Neural cell (in vitro differentiated cells): ENCODE data around the gene PTCSC3. TPM values are rescaled to one million over a fixed set of nuclear protein-coding genes. Genes with fewer than 3 reads are reported as not detected.

ENCODE experiments used
- H2AFZ ChIP-seq: fragments of 200-600, 300-800 bp; sonication (generic), shearing (Covaris generic); 2 replicates; pipeline ENCODE4 v1.6.0; 2014; ENCODE audit warnings: low read depth, mild to moderate bottlenecking, antibody characterized with exemption, low read length, moderate library complexity
- H3F3A ChIP-seq: fragments of 200-600 bp; shearing (Covaris generic); 2 replicates; pipeline ENCODE4 v1.6.1; 2016; ENCODE audit warnings: mild to moderate bottlenecking, moderate library complexity, mixed read lengths, antibody characterized with exemption, low read length; ENCODE audit not compliant: insufficient read depth, poor library complexity, severe bottlenecking
- H3K27ac ChIP-seq: fragments of 200-600, 300-800 bp; sonication (generic), shearing (Covaris generic); 2 replicates; pipeline ENCODE4 v1.5.1; 2014; ENCODE audit warnings: mild to moderate bottlenecking, low read length, moderate library complexity
- H3K27me3 ChIP-seq: fragments of 300-800, 200-600 bp; sonication (generic), shearing (Covaris generic); 2 replicates; pipeline ENCODE4 v1.6.0; 2014; ENCODE audit warnings: mild to moderate bottlenecking, low read depth, low read length, moderate library complexity; ENCODE audit not compliant: insufficient read depth
- H3K36me3 ChIP-seq: fragments of 300-800, 200-600 bp; sonication (generic), shearing (Covaris generic); 2 replicates; pipeline ENCODE4 v1.5.1; 2014; ENCODE audit warnings: mild to moderate bottlenecking, antibody characterized with exemption, low read length, moderate library complexity; ENCODE audit not compliant: insufficient read depth
- H3K4me2 ChIP-seq: fragments of 300-800, 200-600 bp; sonication (generic), shearing (Covaris generic); 2 replicates; pipeline ENCODE4 v1.6.0; 2014; ENCODE audit warnings: mild to moderate bottlenecking, low read length
- H3K4me3 ChIP-seq: fragments of 300-800, 200-600 bp; sonication (generic), shearing (Covaris generic); 2 replicates; pipeline ENCODE4 v1.5.1; 2014; ENCODE audit warnings: mild to moderate bottlenecking, low read length, moderate library complexity
- H3K79me2 ChIP-seq: fragments of 200-600 bp; shearing (Covaris generic); replicated peaks from 2 replicates; pipeline ENCODE4 v1.6.0; 2014; ENCODE audit warnings: mild to moderate bottlenecking, low read length, moderate library complexity; ENCODE audit not compliant: insufficient read depth
- H3K9ac ChIP-seq: fragments of 300-800, 200-600 bp; sonication (generic), shearing (Covaris generic); 2 replicates; pipeline ENCODE4 v1.6.1; 2016; ENCODE audit warnings: mild to moderate bottlenecking, low read length, mixed read lengths
- H3K9me2 ChIP-seq: fragments of 200-600 bp; shearing (Covaris generic); 2 replicates; pipeline ENCODE4 v1.6.1; 2016; ENCODE audit warnings: mild to moderate bottlenecking, low read length, mixed read lengths; ENCODE audit not compliant: insufficient read depth
- H3K9me3 ChIP-seq: fragments of 200-600, 300-800 bp; sonication (generic), shearing (Covaris generic); 2 replicates; pipeline ENCODE4 v1.6.1; 2016; ENCODE audit warnings: mild to moderate bottlenecking, mixed run types, low read length, moderate library complexity, mixed read lengths
- H4K20me1 ChIP-seq: fragments of 200-600 bp; shearing (Covaris generic); 2 replicates; pipeline ENCODE4 v1.6.1; 2016; ENCODE audit warnings: mild to moderate bottlenecking, mixed run types; ENCODE audit not compliant: insufficient read depth
- EP300 ChIP-seq: fragments of 450-650 bp; conservative IDR thresholded peaks from 2 replicates; pipeline ENCODE4 v1.6.1; 2014; ENCODE audit warnings: antibody characterized with exemption, mild to moderate bottlenecking, moderate library complexity; ENCODE audit not compliant: poor library complexity, severe bottlenecking
- EZH2 ChIP-seq: fragments of 200-600, 300-800 bp; shearing (Covaris generic), sonication (generic); IDR thresholded peaks from 2 replicates; pipeline ENCODE4 v1.6.1; 2014; ENCODE audit warnings: antibody characterized with exemption, low read length, borderline replicate concordance, mild to moderate bottlenecking; ENCODE audit not compliant: insufficient read depth, poor library complexity, severe bottlenecking
- MXI1 ChIP-seq: fragments of 450-650 bp; conservative IDR thresholded peaks from 2 replicates; pipeline ENCODE4 v1.6.1; 2014; ENCODE audit warnings: antibody characterized with exemption, mild to moderate bottlenecking; ENCODE audit not compliant: poor library complexity, severe bottlenecking
- POLR2AphosphoS5 ChIP-seq: IDR thresholded peaks from 2 replicates; pipeline ENCODE4 v1.6.1; 2012
- RAD21 ChIP-seq: fragments of 450-650 bp; conservative IDR thresholded peaks from 2 replicates; pipeline ENCODE4 v1.6.1; 2014; ENCODE audit warnings: antibody characterized with exemption, mild to moderate bottlenecking, moderate library complexity
- SMC3 ChIP-seq: fragments of 450-650 bp; conservative IDR thresholded peaks from 2 replicates; pipeline ENCODE4 v1.6.1; 2014; ENCODE audit warnings: antibody characterized with exemption, mild to moderate bottlenecking, moderate library complexity; ENCODE audit not compliant: poor library complexity
- TAF1 ChIP-seq: IDR thresholded peaks from 2 replicates; pipeline ENCODE4 v1.6.1; 2012; ENCODE audit warnings: low read depth
- polyA plus RNA-seq: library from polyadenylated mRNA; depleted of rRNA; stranded (reverse); fragments of >200 nt; gene quantifications from 2 replicates; pipeline ENCODE4 v1.2.3, GENCODE V29; 2014
- TF ChIP-seq, protein P1 (sequence below): fragments of 450-650 bp; IDR thresholded peaks from 2 replicates; pipeline ENCODE4 v1.5.1; 2014; ENCODE audit warnings: antibody characterized with exemption, mild to moderate bottlenecking, moderate library complexity; ENCODE audit not compliant: poor library complexity, severe bottlenecking
- TF ChIP-seq, protein P2 (sequence below): IDR thresholded peaks from 2 replicates; pipeline ENCODE4 v1.6.1; 2012; ENCODE audit warnings: borderline replicate concordance

PTCSC3 gene
- polyA plus RNA-seq, 1 donor from 2014 or later = not detected

DNA sequence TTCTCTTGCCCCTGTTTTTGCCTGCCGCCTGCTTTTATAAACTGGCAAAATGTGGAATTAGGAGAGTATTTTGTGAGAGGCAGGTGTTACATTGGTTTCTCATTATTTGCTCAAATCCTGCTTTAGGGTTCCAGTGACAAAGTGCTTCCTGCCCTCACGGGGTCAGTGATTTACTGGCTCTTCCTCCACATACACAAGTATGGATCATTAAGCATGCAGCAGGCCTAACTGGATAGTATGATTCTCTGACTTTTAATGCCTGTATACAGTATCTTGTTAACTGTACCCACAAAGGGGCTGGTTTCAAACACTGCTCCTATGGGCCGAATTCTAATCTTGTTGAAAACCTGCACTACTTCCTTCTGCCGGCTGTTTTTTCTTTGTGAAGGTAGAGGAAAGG is 63.2 kb downstream of the PTCSC3 start:
- H3K9me3 ChIP-seq = no peaks in the 10 kb centered on the region
- no peaks in the 10 kb centered on the region for H3K36me3 ChIP-seq
- H3K79me2 ChIP-seq = no peaks in the 10 kb centered on the region
- no peak overlapping the region for H3K9ac ChIP-seq
- TF ChIP-seq MXI1 (no peak), RAD21 (no peak), SMC3 (no peak), TAF1 (no peak), EP300 (no peak), EZH2 (no peak)
- TF ChIP-seq, protein P1, sequence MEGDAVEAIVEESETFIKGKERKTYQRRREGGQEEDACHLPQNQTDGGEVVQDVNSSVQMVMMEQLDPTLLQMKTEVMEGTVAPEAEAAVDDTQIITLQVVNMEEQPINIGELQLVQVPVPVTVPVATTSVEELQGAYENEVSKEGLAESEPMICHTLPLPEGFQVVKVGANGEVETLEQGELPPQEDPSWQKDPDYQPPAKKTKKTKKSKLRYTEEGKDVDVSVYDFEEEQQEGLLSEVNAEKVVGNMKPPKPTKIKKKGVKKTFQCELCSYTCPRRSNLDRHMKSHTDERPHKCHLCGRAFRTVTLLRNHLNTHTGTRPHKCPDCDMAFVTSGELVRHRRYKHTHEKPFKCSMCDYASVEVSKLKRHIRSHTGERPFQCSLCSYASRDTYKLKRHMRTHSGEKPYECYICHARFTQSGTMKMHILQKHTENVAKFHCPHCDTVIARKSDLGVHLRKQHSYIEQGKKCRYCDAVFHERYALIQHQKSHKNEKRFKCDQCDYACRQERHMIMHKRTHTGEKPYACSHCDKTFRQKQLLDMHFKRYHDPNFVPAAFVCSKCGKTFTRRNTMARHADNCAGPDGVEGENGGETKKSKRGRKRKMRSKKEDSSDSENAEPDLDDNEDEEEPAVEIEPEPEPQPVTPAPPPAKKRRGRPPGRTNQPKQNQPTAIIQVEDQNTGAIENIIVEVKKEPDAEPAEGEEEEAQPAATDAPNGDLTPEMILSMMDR = no peak
- TF ChIP-seq, protein P2, sequence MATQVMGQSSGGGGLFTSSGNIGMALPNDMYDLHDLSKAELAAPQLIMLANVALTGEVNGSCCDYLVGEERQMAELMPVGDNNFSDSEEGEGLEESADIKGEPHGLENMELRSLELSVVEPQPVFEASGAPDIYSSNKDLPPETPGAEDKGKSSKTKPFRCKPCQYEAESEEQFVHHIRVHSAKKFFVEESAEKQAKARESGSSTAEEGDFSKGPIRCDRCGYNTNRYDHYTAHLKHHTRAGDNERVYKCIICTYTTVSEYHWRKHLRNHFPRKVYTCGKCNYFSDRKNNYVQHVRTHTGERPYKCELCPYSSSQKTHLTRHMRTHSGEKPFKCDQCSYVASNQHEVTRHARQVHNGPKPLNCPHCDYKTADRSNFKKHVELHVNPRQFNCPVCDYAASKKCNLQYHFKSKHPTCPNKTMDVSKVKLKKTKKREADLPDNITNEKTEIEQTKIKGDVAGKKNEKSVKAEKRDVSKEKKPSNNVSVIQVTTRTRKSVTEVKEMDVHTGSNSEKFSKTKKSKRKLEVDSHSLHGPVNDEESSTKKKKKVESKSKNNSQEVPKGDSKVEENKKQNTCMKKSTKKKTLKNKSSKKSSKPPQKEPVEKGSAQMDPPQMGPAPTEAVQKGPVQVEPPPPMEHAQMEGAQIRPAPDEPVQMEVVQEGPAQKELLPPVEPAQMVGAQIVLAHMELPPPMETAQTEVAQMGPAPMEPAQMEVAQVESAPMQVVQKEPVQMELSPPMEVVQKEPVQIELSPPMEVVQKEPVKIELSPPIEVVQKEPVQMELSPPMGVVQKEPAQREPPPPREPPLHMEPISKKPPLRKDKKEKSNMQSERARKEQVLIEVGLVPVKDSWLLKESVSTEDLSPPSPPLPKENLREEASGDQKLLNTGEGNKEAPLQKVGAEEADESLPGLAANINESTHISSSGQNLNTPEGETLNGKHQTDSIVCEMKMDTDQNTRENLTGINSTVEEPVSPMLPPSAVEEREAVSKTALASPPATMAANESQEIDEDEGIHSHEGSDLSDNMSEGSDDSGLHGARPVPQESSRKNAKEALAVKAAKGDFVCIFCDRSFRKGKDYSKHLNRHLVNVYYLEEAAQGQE = no peak
- no peaks in the 10 kb centered on the region for H4K20me1 ChIP-seq
- H2AFZ ChIP-seq = no peak overlapping the region
- no peaks in the 10 kb centered on the region for H3F3A ChIP-seq
- H3K27ac ChIP-seq = no peak overlapping the region
- no peaks in the 10 kb centered on the region for H3K9me2 ChIP-seq
- H3K4me3 ChIP-seq = no peak overlapping the region
- H3K4me2 ChIP-seq = no peak overlapping the region
- no peaks in the 10 kb centered on the region for H3K27me3 ChIP-seq

DNA sequence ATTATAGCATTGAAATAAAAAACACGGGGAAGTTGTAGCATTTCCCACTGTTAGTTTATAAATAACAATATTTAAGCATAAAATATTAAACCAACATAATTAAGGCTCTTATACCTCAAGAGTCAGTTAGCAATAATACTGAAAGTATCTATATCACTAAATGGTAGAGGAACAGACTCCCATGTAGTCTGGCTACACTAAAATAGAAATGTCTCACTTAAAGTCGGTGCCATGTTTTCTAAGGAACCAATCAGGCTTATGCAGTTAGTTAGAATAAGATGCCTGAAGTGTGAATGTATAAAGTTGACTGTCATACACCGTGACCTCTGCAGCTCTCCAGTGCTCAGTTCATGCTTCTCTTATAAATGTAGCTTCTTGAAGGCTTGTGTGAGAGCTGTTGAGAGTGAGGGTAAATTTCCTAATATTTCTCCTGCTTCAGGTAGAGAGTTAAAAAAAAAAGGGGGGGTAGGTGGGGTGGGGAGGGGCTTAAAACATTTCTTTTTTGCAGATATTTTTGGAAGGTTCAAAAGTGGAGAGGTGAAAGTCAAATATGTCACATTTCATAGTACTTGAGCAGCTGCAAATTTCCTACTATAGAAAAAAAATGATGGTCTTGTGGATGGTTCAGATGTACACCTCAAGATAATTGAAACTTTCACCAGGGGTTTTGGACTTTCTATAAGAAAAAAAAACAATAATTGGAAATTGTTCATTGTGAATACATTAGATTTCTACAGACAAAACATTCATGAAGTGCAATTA is 64.5 kb downstream of the PTCSC3 start:
- Histone ChIP-seq H2AFZ (no peak overlapping the region), H3K9me2 (no peaks in the 10 kb centered on the region), H3F3A (no peaks in the 10 kb centered on the region), H3K4me3 (no peak overlapping the region), H3K4me2 (no peak overlapping the region), H3K27ac (no peak overlapping the region), H3K9ac (no peak overlapping the region), H3K27me3 (no peaks in the 10 kb centered on the region), H4K20me1 (no peaks in the 10 kb centered on the region), H3K9me3 (no peaks in the 10 kb centered on the region), H3K36me3 (no peaks in the 10 kb centered on the region), H3K79me2 (no peaks in the 10 kb centered on the region)
- no peak for TF ChIP-seq EZH2
- TF ChIP-seq SMC3 = no peak
- no peak for TF ChIP-seq TAF1
- no peak for TF ChIP-seq MXI1
- TF ChIP-seq, protein P2 = no peak
- TF ChIP-seq, protein P1 = no peak
- TF ChIP-seq RAD21 = no peak
- TF ChIP-seq POLR2AphosphoS5 = no peak
- no peak for TF ChIP-seq EP300
